ENCODE measurements around the gene KHDC4.
A peak's percentile ranks its signal among the peaks of the same experiment; 100 is the strongest.

The KHDC4 gene

GRCh38 chr1:155976062-155976912, 42.1 kb upstream of the KHDC4 start:
- peak; percentile 97 for DNase-seq (ENCODE audit: low read depth)
- peak overlapping the region; percentile 92 for H3K4me3 ChIP-seq (ENCODE audit: low read depth, low read length)
- TF ChIP-seq POLR2A (IDR thresholded peaks at IDR 0.05; ENCODE audit: extremely low read depth, insufficient read length), result peak; percentile 60
- no peak for TF ChIP-seq CTCF (IDR thresholded peaks at IDR 0.05; ENCODE audit: low read depth, low read length)
- peak; percentile 69 for TF ChIP-seq MYC (IDR thresholded peaks at IDR 0.05; ENCODE audit: low read depth, low read length)
- TF ChIP-seq, protein P1, sequence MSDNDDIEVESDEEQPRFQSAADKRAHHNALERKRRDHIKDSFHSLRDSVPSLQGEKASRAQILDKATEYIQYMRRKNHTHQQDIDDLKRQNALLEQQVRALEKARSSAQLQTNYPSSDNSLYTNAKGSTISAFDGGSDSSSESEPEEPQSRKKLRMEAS (IDR thresholded peaks at IDR 0.05; ENCODE audit: low read depth, low read length), result peak; percentile 56

DNA sequence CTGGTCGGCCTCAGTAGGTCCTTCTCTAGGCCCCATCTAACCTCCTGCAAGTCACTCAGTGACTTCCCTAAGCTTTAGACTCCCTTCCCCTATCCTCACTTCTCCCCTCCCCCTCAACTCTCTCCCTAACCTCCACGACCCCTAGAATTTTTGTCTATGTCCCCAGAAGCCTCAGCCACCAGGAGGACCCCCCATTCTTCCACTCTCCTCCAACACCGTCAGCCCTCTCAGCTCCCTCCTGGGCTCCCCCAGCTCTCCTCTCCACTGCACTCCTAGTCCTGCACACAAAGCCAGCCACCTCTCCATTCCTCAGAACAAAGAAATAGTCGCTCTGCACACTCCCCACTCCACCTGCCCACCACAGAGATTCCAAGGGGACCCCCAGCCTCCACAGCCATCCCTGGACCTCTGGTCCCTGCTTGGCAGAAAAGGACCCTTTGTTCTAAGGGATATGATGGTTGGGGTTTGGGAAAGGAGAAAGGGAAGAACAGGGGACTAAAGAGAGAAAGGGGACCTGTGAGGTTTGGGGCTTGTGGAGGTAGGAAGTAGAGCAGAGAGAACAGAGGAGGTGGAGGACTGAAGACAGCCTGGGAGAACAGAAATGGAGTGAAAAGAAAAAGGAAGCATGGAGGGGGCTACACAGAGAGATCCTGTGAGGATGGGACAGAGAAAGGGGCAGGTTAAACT, 41.3 kb upstream of the KHDC4 start:
- TF ChIP-seq CTCF (IDR thresholded peaks at IDR 0.05; ENCODE audit: low read depth, low read length), result no peak
- peak; percentile 5 for TF ChIP-seq POLR2A (IDR thresholded peaks at IDR 0.05; ENCODE audit: extremely low read depth, insufficient read length)
- TF ChIP-seq, protein P1 (IDR thresholded peaks at IDR 0.05; ENCODE audit: low read depth, low read length), result 0 out of 2 replicates have a peak, but pooled peaks have one; percentile 4
- 0 out of 2 replicates have a peak, but pooled peaks have one; percentile 22 for TF ChIP-seq MYC (IDR thresholded peaks at IDR 0.05; ENCODE audit: low read depth, low read length)
- H3K4me3 ChIP-seq (ENCODE audit: low read depth, low read length), result peak overlapping the region; percentile 92
- peak; percentile 50 for DNase-seq (ENCODE audit: low read depth)

DNA sequence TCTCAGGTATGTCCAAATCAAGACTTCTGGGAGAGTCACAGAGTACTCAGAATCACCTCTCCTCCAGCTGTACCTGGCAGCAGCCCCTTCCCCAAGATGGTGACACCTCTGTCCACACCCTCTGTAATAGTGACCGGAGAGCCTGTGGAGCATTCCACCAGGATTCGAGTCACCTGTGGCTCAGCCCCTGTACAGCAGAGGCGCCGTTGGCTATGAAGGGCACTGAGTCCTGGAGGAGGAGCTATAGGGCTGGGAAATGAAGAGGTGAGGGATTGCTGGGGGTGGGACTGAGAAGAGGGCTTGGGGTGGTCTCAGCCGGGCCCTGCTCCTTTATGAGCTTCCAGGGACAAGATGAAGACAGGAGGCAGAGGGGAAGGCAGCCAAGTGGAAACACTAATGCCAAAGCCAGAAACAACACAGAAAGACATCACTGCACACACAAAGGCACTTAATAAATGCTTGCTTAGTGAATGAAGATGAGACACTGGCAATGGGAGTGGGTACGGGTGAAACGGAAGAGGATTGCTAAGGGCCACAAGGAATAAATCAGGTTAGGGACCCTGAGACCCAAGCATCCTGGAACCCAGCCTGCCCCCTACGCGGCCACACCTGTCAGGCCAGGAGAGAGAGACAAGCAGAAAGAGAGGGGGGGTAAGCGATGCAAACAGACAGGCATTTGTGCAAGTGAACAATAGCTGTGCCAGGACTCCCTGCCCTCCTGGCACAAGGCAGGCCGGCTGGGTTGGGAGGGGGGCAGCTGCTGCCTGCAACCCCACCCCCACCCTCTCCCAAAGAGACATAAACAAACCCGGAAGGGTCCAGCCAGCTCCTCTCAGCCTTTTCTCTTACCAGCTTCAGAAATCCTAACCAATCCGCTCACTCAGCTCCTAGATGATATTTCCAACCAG, 40.2 kb upstream of the KHDC4 start:
- DNase-seq (ENCODE audit: low read depth), result no peak
- peak overlapping the region; percentile 92 for H3K4me3 ChIP-seq (ENCODE audit: low read depth, low read length)
- TF ChIP-seq CTCF (IDR thresholded peaks at IDR 0.05; ENCODE audit: low read depth, low read length), result no peak
- TF ChIP-seq, protein P1 (IDR thresholded peaks at IDR 0.05; ENCODE audit: low read depth, low read length), result no peak
- no peak for TF ChIP-seq POLR2A (IDR thresholded peaks at IDR 0.05; ENCODE audit: extremely low read depth, insufficient read length)
- no peak for TF ChIP-seq MYC (IDR thresholded peaks at IDR 0.05; ENCODE audit: low read depth, low read length)

DNA sequence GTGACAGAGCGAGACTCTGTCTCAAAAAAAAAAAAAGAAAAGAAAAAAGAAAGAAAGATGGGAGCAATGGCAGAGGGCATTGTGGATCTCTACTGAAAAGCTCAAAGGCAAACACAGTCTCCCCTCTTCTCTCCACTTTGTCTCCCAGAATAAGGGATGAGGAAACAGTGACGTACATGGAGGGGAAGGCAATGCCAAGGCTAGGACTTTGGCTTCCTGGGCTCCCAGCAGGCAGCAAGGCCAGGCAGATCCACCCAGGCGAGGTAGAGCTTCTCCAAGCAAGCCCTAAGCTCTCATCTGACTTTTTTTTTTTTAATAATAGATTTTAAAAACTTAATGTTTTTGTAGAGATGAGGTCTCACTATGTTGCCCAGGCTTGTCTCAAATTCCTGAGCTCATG, 39.5 kb upstream of the KHDC4 start:
- peak overlapping the region; percentile 92 for H3K4me3 ChIP-seq (ENCODE audit: low read depth, low read length)
- TF ChIP-seq POLR2A (IDR thresholded peaks at IDR 0.05; ENCODE audit: extremely low read depth, insufficient read length) (no peak), MYC (IDR thresholded peaks at IDR 0.05; ENCODE audit: low read depth, low read length) (no peak), CTCF (IDR thresholded peaks at IDR 0.05; ENCODE audit: low read depth, low read length) (no peak)
- TF ChIP-seq, protein P1 (IDR thresholded peaks at IDR 0.05; ENCODE audit: low read depth, low read length), result no peak
- no peak for DNase-seq (ENCODE audit: low read depth)
